GM15510 (cell line): ENCODE results near the gene RASGRF2.

ENCODE experiments used
- POLR2A ChIP-seq: IDR thresholded peaks from 3 replicates; pipeline ENCODE4 v1.6.1; 2011; ENCODE audit warnings: borderline replicate concordance; ENCODE audit not compliant: insufficient read length; ENCODE audit errors: extremely low read depth

RASGRF2 gene

DNA sequence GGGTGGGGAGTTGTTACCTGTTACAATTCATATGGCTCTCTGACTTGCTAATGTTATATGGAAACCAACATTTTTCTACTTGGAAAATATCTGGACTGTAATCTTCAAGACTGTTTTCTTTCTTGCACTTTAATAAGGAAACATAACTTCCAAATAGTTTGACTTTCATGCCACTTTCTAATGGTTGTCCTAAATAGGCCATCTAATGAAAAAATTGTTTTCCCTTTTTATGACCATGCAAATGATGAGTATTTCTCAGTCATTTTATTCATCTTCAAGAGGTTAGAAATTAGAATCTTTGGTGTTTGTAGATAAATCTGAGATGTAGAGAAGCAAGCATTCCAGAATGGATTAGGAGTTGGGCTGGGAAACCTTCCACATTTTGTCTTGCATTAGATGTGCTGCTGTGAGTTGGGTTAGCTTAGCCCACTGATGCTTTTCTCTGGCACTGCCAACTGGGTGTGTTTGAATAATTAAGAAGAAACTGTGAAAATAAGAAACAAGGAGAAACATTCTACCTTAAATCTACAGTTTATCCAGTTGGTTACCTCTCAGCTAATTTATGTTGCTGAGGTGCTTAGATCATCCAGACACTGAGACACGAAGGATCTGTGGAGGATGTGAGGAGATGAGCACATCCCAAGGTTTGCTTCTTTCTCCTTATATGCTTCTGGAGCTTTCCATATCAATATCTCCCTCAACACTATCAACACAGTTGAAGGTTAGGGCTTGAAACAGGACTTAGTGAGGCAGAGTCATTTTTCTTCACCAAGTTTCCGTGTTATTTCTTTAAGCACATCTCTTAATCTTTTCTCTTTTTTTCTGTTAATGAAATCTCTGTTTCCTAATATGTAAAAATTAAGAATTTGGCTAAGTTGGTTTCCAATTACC is 2.7 kb downstream of the RASGRF2 start:
- TF ChIP-seq POLR2A = no peak

DNA sequence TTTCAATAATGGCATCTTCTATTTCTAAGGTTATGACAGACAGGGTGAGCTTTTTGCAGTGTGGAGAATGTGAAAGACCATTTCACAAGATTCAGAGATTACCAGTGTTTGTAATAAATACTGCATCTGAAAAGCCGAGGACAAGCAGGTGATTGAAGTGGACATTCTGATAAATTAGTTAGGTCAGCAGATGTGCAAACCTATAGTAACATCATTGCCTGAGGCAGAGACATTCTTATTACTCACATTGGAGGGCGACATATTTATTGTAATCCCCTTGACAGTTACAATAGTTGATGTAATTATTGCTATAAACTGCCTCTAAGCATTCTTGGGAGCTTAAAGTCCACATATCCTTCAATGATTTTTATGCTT is 3.3 kb downstream of the RASGRF2 start:
- TF ChIP-seq POLR2A = no peak

DNA sequence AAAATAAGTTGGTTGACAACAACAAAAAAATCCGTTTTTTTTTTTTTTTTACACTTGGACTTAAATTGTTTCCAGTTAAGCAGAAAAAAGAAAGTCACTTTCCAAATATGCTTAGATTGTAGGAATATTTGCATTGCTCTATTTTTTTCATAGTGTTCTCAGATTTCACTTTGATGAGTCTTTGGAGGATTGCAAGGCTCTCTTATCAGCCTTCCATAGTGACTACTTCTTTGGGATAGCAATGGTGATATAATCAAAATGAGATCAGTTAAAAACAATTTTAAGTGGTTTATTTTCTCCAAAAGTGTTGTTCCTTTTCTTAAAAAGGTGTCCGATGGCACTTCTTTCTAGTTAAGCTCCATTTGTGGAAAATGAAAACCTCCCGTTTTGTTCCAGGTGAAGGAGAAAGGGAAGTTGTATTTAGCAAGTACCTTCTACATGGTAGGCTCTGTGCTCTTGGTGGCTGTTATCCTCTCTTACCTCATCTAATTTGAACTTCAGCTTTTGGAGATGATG is 3.9 kb downstream of the RASGRF2 start:
- no peak for TF ChIP-seq POLR2A

DNA sequence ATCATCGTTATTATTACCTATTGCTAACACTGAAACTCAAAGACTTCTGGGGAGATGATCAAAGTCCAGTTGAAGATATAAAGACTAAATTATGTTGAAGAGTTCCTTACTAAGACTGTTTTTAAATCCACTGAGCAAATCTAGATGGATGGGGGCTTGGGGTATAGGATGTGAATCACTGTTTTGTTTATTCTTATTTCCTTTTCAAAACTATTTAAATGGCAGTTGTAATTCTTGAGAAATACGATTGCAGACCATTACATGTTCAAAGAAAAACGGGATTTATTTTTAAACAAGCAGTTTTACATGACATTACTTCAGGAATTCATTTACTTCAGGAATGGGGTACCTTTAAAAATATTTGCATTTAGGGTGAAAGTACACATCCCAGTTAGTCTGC is 4.3 kb downstream of the RASGRF2 start:
- TF ChIP-seq POLR2A = no peak

DNA sequence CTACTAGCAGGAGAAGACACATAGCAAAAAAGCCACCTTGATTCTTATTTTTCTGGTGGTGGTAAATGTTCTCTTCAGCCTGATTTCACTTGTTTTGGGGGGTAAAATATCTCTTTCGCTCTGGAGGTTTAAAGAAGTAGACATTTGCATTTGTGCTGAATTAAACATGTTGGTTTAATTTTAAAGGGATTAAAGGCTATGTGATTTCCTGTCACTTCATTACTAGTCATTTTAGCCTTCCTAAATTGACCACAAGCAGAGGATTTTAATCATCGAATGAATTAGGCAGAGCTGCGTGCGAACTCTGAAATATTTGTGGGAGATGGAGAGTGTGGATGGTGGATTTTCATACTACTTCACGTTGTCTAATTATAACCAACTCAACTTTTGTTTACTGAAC is 4.8 kb downstream of the RASGRF2 start:
- TF ChIP-seq POLR2A = no peak

DNA sequence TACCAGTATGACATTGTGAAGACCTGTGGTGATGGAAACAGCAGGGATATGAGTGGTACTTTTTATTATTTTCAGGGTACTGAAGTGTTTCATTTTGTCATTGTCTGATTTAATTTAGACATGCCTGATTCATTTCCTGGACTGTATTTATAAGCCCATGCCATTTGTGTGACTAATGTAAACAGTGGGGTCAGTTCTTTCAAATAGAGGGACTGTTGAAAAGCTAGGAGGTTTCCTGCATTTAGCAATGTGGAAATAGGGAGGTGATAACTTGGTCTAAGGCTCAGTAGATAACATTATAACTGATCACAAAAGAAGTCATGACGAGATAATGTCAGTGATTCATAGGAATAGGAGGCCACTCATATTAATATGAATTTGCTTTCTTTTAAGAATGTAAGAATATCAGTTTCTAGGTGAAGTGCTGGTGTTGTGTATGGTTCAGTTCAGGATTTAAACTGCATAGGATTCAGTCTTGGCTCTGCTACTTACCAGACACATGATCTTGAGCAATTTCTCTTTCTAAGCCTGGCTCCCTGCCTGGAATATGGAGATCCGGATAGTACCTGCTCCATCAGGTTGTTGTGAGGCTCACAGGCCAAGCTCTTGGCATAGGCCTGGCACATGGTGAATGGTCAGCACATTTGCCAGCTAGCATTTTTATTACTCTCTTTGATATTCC is 7.5 kb downstream of the RASGRF2 start:
- no peak for TF ChIP-seq POLR2A

DNA sequence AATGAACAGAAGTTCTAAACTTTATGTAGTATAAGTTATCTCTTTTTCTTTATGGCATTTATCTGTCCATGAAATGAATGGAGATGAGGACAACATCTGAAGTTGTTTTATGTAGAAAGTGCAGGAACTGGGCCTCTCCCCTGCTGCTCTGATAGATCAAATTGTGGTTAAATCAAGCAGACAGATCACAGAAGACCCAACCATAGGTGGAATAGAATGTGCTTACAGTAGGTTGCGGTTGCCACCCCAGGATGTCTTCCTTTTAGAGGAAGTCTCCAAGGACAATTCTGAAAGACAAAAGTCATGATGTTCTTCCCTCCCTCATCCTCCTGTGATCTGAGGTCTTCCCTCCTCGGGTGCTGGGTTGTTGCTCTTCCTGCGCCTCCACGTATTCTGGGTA is 12.9 kb downstream of the RASGRF2 start:
- TF ChIP-seq POLR2A = no peak

DNA sequence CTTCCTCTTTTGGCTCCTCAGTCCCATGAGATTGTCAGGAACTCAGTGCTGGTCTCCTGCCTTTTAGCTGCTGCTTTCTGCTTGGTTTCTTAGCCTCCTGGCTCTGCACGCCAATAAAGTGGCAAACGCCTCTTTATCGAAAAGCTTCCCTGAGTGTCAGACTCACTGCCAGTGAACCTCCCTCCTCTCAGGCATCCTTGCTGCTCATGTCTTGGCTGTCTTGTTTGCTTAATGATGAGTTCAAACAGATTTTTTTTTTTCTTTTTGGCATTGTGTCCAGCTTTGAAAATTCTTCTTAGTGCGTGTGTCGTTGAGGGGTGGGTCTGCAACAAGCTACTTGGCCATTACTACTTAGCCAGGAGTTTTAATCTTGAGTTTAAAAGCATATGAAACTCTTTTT is 14.9 kb downstream of the RASGRF2 start:
- no peak for TF ChIP-seq POLR2A

DNA sequence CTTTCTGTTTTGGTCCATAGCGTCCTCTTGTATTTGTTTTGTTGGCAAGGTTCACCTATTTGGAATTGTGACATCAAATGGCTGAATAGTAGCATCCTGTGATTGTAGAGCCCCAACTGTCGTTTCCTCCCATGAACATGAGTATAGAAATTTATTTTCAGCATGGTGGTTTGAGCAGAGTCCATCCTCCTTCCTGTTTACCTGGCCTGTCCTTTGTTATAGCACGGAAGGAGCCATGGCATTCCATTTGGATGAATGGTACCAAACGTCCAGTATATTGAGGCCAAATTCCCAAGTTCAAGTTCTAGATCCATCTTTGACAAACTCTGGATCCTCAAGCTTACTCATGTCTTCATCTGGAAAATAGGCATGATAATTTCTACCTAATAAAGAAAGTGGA is 16.8 kb downstream of the RASGRF2 start:
- no peak for TF ChIP-seq POLR2A

DNA sequence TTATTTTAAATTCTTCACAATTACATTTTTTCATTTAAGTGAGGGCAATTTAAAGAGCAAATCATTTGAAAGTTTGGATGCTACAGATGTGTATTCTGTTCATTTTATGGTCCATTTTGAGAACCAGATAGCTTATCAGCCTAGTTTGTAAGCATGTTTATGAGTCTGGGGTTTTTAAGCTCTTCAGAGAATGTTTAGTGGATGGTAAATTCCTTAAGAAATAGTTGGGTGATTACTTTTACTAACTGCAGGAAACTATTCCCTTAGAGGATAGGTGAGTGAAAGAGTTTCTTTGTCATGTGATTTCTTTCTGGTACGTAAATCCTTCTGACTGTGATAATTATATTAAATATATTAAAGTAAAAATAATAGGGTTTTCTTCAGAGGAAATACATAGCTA is 17.6 kb downstream of the RASGRF2 start:
- no peak for TF ChIP-seq POLR2A

DNA sequence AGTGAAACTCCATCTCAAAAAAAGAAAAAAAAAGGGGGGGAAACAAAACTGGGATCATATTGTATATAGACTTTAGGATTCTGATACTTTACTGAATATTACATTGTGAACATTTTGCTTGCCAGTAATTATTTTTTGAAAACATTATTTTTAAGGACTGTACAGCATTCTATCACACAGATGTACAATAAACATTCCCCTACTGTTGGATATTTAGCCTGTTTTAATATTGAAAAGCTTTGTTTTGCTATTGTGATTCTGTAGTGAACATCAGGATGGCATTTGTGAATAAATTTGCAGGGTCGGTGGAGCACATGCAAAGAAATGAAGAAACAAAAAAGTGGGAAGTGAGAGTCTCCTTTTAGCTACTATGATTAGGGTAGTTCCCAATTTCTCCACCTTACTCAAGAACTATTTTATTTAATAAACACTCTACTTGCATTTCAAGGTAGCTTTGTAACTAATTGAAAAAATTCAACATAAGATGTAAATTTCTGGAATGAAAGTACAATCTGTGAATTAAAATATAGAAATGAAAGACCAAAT is 18.7 kb downstream of the RASGRF2 start:
- no peak for TF ChIP-seq POLR2A

DNA sequence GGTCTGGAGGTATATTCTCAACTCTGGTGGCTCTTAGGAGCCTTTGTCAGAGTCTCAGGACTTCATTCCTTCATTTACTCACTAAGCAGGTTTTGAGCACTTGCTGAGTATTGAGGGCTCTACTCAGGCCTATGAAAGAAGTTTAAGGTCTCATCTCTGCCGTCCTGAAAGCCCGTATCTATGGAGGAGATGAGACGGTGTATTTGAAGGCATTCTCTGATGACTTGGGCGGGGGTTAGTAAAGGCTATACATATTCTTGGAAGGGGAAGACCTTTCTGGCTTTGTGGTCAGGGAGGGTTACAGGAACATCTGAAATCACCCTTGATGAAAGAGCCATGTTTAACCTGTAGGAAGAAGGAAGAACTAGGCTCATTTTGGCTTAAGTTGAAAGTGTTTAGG is 21.9 kb downstream of the RASGRF2 start:
- TF ChIP-seq POLR2A = no peak

DNA sequence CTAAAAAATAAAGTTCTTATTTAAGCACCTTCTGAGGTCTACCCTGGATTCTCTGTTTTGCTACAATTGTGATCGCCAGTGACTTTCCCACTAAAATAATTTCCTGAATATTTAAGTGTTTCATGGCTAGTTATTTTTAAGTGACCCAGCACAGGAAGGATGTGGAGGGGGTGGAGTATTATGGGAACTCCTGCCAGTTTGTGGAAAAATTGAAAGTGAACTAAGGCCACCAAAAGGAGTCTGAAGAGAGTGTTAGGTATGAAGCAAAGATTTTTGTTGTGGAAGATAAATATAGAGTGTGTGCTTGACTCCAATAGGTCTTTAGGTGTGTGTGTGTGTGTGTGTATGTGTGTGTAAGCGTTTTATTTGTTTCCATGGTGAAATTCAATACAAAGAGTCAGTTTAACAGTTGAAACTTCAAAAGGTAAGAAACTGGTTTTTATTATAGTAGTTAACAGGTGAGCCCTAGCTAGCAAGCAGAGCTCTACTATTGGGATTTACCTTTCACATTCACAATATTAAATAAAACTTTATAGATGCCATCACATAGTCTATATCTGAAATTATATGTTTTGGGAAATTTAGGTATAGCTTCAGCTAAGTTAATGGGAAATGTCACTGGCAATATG is 25.6 kb downstream of the RASGRF2 start:
- TF ChIP-seq POLR2A = no peak

DNA sequence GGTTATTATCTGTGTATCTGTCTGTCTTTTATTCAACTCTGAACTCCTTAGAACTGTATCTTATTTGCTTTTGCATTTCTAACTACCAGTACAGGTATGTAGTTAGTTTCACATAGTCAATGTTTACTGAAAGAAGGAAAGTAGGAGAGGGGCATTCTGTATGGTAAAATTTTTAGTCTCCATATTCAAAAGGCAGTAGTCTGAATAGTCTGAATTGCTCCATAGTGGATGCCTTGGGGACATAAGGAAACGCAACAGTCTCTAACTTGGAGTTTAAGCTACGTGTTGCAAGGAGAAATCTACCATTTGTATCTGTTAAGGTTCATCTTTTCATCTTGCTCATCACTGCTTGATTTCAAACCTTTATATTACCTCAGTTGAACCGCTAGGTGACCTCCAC is 26.2 kb downstream of the RASGRF2 start:
- no peak for TF ChIP-seq POLR2A
